IMR-90 (cell line): Measurements from ENCODE around the gene CTRL. TPM values are rescaled to one million over a fixed set of nuclear protein-coding genes. Genes with fewer than 3 reads are reported as not detected.

Source experiments
- ATAC-seq: fragments of 200-7000 bp; cut with Tn5 transposase; 2 replicates; pipeline ENCODE4 v1.9.1; 2020; ENCODE audit warnings: low read depth, mild to moderate bottlenecking, moderate library complexity
- BruUV-seq: library from RNA; stranded (reverse); fragments of 400-500 nt; replicated peaks from 2 replicates; lab custom pipeline; 2021; lab: Mats Ljungman, UMichigan
- CTCF ChIA-PET: fragments of 300-600 bp; formaldehyde crosslinking; extraction: SDS; loops from one replicate; lab custom pipeline; 2021; ENCODE audit warnings: antibody characterized with exemption; lab: Yijun Ruan, JAX
- POLR2A ChIA-PET: fragments of 300-600 bp; sonication (Branson Sonifier 250); formaldehyde crosslinking; loops from one replicate; lab custom pipeline; 2022; ENCODE audit warnings: antibody characterized with exemption; ENCODE audit not compliant: unreplicated experiment; lab: Charles Lee
- DNase-seq: peaks from one replicate; pipeline ENCODE4 v3.0.0; 2013
- H2AFZ ChIP-seq: replicated peaks from 2 replicates; pipeline ENCODE3; 2013; ENCODE audit warnings: low read length, mild to moderate bottlenecking; ENCODE audit not compliant: poor library complexity
- H2AK5ac ChIP-seq: 2 replicates; pipeline ENCODE4 v1.6.1; 2013; ENCODE audit warnings: low read depth, low read length, inconsistent platforms
- H2AK9ac ChIP-seq: replicated peaks from 2 replicates; pipeline ENCODE3; 2013; ENCODE audit warnings: mild to moderate bottlenecking, low read depth, low read length, moderate library complexity; ENCODE audit not compliant: poor library complexity
- H2BK120ac ChIP-seq: 2 replicates; pipeline ENCODE4 v1.6.1; 2013; ENCODE audit warnings: low read depth, low read length, inconsistent platforms
- H2BK15ac ChIP-seq: 3 replicates; pipeline ENCODE4 v1.6.1; 2013; ENCODE audit warnings: low read depth, low read length, inconsistent platforms
- H2BK20ac ChIP-seq: 2 replicates; pipeline ENCODE4 v1.6.1; 2013; ENCODE audit warnings: low read depth, mild to moderate bottlenecking, inconsistent platforms, low read length, moderate library complexity
- H2BK5ac ChIP-seq: 2 replicates; pipeline ENCODE4 v1.6.1; 2013; ENCODE audit warnings: mild to moderate bottlenecking, low read depth, low read length, inconsistent platforms; ENCODE audit not compliant: poor library complexity, severe bottlenecking
- H3K14ac ChIP-seq: replicated peaks from 2 replicates; pipeline ENCODE4 v1.6.1; 2013; ENCODE audit warnings: low read depth, low read length, inconsistent platforms
- H3K18ac ChIP-seq: 2 replicates; pipeline ENCODE4 v1.6.1; 2013; ENCODE audit warnings: low read depth, low read length, control low read depth
- H3K23ac ChIP-seq: 2 replicates; pipeline ENCODE4 v1.6.1; 2013; ENCODE audit warnings: low read depth, low read length, inconsistent platforms
- H3K27ac ChIP-seq: 2 replicates; pipeline ENCODE4 v1.5.1; 2013; ENCODE audit warnings: mild to moderate bottlenecking, control low read depth, low read length; ENCODE audit not compliant: insufficient read depth
- H3K27me3 ChIP-seq: 2 replicates; pipeline ENCODE4 v1.6.1; 2013; ENCODE audit warnings: low read length; ENCODE audit not compliant: control insufficient read depth, insufficient read depth
- H3K36me3 ChIP-seq: 2 replicates; pipeline ENCODE4 v1.6.1; 2013; ENCODE audit warnings: low read length, mixed read lengths; ENCODE audit not compliant: control insufficient read depth, insufficient read depth
- H3K4ac ChIP-seq: 2 replicates; pipeline ENCODE4 v1.6.1; 2013; ENCODE audit warnings: low read depth, low read length, inconsistent platforms
- H3K4me1 ChIP-seq: 2 replicates; pipeline ENCODE4 v1.6.1; 2013; ENCODE audit warnings: low read length, mixed read lengths; ENCODE audit not compliant: control insufficient read depth, insufficient read depth
- H3K4me2 ChIP-seq: 2 replicates; pipeline ENCODE4 v1.6.1; 2013; ENCODE audit warnings: low read depth, mild to moderate bottlenecking, control low read depth, low read length, moderate library complexity
- H3K4me3 ChIP-seq: 2 replicates; pipeline ENCODE4 v1.5.1; 2013; ENCODE audit warnings: low read depth, mild to moderate bottlenecking, control low read depth, low read length, moderate library complexity; ENCODE audit not compliant: insufficient read depth
- H3K56ac ChIP-seq: 2 replicates; pipeline ENCODE4 v1.6.1; 2013; ENCODE audit warnings: low read length, inconsistent platforms; ENCODE audit not compliant: insufficient read depth; ENCODE audit errors: extremely low read depth
- H3K79me1 ChIP-seq, 2 experiments: 2 replicates each; pipeline ENCODE4 v1.6.1; 2013; ENCODE audit warnings: low read length in 2 of 2, inconsistent platforms in 1 of 2, low read depth in 1 of 2
- H3K9ac ChIP-seq: 2 replicates; pipeline ENCODE4 v1.6.1; 2013; ENCODE audit warnings: low read depth, low read length, control low read depth
- H3K9me1 ChIP-seq: 2 replicates; pipeline ENCODE4 v1.6.1; 2013; ENCODE audit warnings: low read length, inconsistent platforms; ENCODE audit not compliant: insufficient read depth
- H3K9me3 ChIP-seq: 2 replicates; pipeline ENCODE4 v1.6.1; 2013; ENCODE audit warnings: low read length; ENCODE audit not compliant: control insufficient read depth, insufficient read depth
- H4K20me1 ChIP-seq: 2 replicates; pipeline ENCODE4 v1.6.1; 2013; ENCODE audit warnings: low read length, inconsistent platforms; ENCODE audit not compliant: insufficient read depth
- H4K5ac ChIP-seq: 2 replicates; pipeline ENCODE4 v1.6.1; 2013; ENCODE audit warnings: mild to moderate bottlenecking, low read depth, low read length, control low read depth
- H4K8ac ChIP-seq, 2 experiments: 2 replicates each; pipeline ENCODE4 v1.6.1; 2013; ENCODE audit warnings: low read depth in 2 of 2, low read length in 2 of 2, control low read depth in 1 of 2, inconsistent platforms in 1 of 2
- H4K91ac ChIP-seq: 2 replicates; pipeline ENCODE4 v1.6.1; 2013; ENCODE audit warnings: low read depth, low read length, inconsistent platforms; ENCODE audit not compliant: insufficient read depth
- BHLHE40 ChIP-seq: fragments of 150-350 bp; IDR thresholded peaks from 2 replicates; pipeline ENCODE4 v1.6.1; 2016; ENCODE audit warnings: mild to moderate bottlenecking, low read depth, low read length
- CEBPB ChIP-seq: IDR thresholded peaks from 2 replicates; pipeline ENCODE4 v1.6.1; 2012; ENCODE audit warnings: low read depth, low read length, improper control_type of control experiment
- CHD1 ChIP-seq: IDR thresholded peaks from 2 replicates; pipeline ENCODE4 v1.6.1; 2012; ENCODE audit warnings: low read depth, low read length, improper control_type of control experiment
- FOS ChIP-seq: fragments of 150-350 bp; IDR thresholded peaks from 2 replicates; pipeline ENCODE4 v1.6.1; 2016; ENCODE audit warnings: low read depth, low read length
- MAFK ChIP-seq: IDR thresholded peaks from 2 replicates; pipeline ENCODE4 v1.6.1; 2012; ENCODE audit warnings: low read depth, low read length, improper control_type of control experiment
- MAZ ChIP-seq: IDR thresholded peaks from 2 replicates; pipeline ENCODE4 v1.6.1; 2012; ENCODE audit warnings: low read depth, mild to moderate bottlenecking, low read length, improper control_type of control experiment, moderate library complexity, borderline replicate concordance
- MXI1 ChIP-seq: IDR thresholded peaks from 2 replicates; pipeline ENCODE4 v1.6.1; 2012; ENCODE audit warnings: low read depth, mild to moderate bottlenecking, low read length, moderate library complexity, borderline replicate concordance
- NFE2L2 ChIP-seq: fragments of 150-350 bp; IDR thresholded peaks from 2 replicates; pipeline ENCODE4 v1.6.1; 2016; ENCODE audit warnings: low read depth, mild to moderate bottlenecking, low read length
- POLR2A ChIP-seq: IDR thresholded peaks from 2 replicates; pipeline ENCODE4 v1.6.1; 2012; ENCODE audit warnings: mild to moderate bottlenecking, low read depth, low read length
- RFX5 ChIP-seq: IDR thresholded peaks from 2 replicates; pipeline ENCODE4 v1.8.0; 2012; ENCODE audit warnings: low read depth, mild to moderate bottlenecking, low read length, moderate library complexity
- SMC3 ChIP-seq: fragments of 150-350 bp; IDR thresholded peaks from 2 replicates; pipeline ENCODE4 v1.6.1; 2016; ENCODE audit warnings: low read depth, mild to moderate bottlenecking, antibody characterized with exemption, low read length, moderate library complexity
- WGBS, 2 experiments: methylation state at CpG; one replicate each; pipeline versions ENCODE4 v1.1.5 to v1.1.7; 2013; ENCODE audit warnings: missing lambda C conversion rate in 2 of 2; ENCODE audit not compliant: insufficient read length in 1 of 2; ENCODE audit errors: extremely low coverage in 2 of 2; 5-methylcytosine and 5-hydroxymethylcytosine counted together
- dilution Hi-C: fragments of 300-500 bp; cut with HindIII; formaldehyde crosslinking; loops from one replicate; pipeline ENCODE4 v1.14.3; 2018; ENCODE audit warnings: low sequenced_read_pairs; ENCODE audit not compliant: unreplicated experiment
- in situ Hi-C: fragments of 300-500 bp; cut with MboI; formaldehyde crosslinking; loops from 3 replicates; pipeline ENCODE4 v1.14.3; 2019; ENCODE audit warnings: low sequenced_read_pairs, inconsistent platforms, mixed read lengths
- intact Hi-C: fragments of 100-400 bp; cut with micrococcal nuclease; formaldehyde crosslinking; loops from 2 replicates; pipeline ENCODE4 v1.10.0; 2022
- polyA plus RNA-seq, 3 experiments: library from polyadenylated mRNA; depleted of rRNA; stranded (reverse); fragments of >200 nt; gene quantifications; 2 replicates each; pipeline ENCODE4 v1.2.3, GENCODE V29; 2012; ENCODE audit warnings: low replicate concordance in 1 of 3
- total RNA-seq: library from RNA; depleted of rRNA; stranded (reverse); fragments of >200 nt; gene quantifications from 2 replicates; pipeline ENCODE4 v1.2.3, GENCODE V29; 2012
- TF ChIP-seq, protein P1 (sequence below): conservative IDR thresholded peaks from 2 replicates; pipeline ENCODE4 v1.5.1; 2012; ENCODE audit warnings: mild to moderate bottlenecking, low read depth, low read length, improper control_type of control experiment
- TF ChIP-seq, protein P2 (sequence below): fragments of 150-350 bp; IDR thresholded peaks from 2 replicates; pipeline ENCODE4 v1.6.1; 2016; ENCODE audit warnings: low read depth, mild to moderate bottlenecking, low read length, moderate library complexity, borderline replicate concordance
- TF ChIP-seq, protein P3 (sequence below): fragments of 150-350 bp; IDR thresholded peaks from 2 replicates; pipeline ENCODE4 v1.6.1; 2017; ENCODE audit warnings: mild to moderate bottlenecking, antibody characterized with exemption, low read length, low read depth

CTRL gene
- total and polyA plus RNA-seq, 2 of the 4 experiments (the other 2 are of a cell fraction): 0.18 to 1.1 TPM

DNA sequence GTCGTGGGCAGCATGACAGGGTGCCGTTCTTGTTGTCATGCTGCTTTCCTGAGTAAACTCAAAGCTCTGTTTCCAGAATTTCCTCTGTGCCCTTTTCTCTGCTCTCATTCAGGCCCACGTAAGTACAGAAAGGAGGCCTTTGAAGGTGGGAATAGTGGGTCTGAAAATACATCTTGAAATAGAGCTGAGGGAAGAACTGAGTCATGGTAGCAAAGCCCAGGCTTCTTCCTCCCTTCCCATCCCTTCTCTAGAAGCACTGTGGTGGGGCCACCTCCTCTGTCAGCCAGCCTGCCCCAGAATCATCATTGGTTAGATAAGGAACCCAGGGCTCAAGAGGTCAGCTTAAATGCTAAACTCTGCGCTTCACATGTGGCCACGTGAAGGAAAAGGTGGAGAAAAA lies 9.4 kb downstream of the CTRL start:
- Histone ChIP-seq H4K5ac (no peak overlapping the region), H3K27me3 (no peaks in the 10 kb centered on the region), H4K8ac (no peak overlapping the region), H2AFZ (no peak overlapping the region), H3K56ac (no peak overlapping the region), H3K4me3 (no peak overlapping the region), H3K14ac (no peak overlapping the region), H3K4me2 (no peak overlapping the region), H3K79me1 (peaks cover 19 to 76% of the 10 kb centered on the region in 2 experiments), H3K4me1 (peaks cover 8% of the 10 kb centered on the region), H3K23ac (no peak overlapping the region), H3K18ac (no peak overlapping the region), H2AK9ac (no peak overlapping the region), H3K9me3 (no peaks in the 10 kb centered on the region), H4K20me1 (peaks cover 78% of the 10 kb centered on the region), H2BK15ac (no peak overlapping the region), H3K9ac (no peak overlapping the region), H2BK20ac (no peak overlapping the region), H3K27ac (no peak overlapping the region), H2BK5ac (no peak overlapping the region), H3K9me1 (peaks cover 19% of the 10 kb centered on the region), H4K91ac (no peak overlapping the region), H3K4ac (no peak overlapping the region), H2BK120ac (no peak overlapping the region), H3K36me3 (peaks cover 17% of the 10 kb centered on the region), H2AK5ac (no peak overlapping the region)
- POLR2A ChIA-PET: no interaction called here
- DNase-seq (peak; percentile 25), ATAC-seq (no peak)
- BruUV-seq: no TSS peak
- TF ChIP-seq FOS (no peak), MAFK (no peak), MAZ (no peak), SMC3 (no peak), MXI1 (no peak), NFE2L2 (no peak), CEBPB (no peak), CHD1 (no peak), BHLHE40 (no peak), RFX5 (no peak), POLR2A (no peak)
- TF ChIP-seq, protein P1, sequence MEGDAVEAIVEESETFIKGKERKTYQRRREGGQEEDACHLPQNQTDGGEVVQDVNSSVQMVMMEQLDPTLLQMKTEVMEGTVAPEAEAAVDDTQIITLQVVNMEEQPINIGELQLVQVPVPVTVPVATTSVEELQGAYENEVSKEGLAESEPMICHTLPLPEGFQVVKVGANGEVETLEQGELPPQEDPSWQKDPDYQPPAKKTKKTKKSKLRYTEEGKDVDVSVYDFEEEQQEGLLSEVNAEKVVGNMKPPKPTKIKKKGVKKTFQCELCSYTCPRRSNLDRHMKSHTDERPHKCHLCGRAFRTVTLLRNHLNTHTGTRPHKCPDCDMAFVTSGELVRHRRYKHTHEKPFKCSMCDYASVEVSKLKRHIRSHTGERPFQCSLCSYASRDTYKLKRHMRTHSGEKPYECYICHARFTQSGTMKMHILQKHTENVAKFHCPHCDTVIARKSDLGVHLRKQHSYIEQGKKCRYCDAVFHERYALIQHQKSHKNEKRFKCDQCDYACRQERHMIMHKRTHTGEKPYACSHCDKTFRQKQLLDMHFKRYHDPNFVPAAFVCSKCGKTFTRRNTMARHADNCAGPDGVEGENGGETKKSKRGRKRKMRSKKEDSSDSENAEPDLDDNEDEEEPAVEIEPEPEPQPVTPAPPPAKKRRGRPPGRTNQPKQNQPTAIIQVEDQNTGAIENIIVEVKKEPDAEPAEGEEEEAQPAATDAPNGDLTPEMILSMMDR: no peak
- TF ChIP-seq, protein P2, sequence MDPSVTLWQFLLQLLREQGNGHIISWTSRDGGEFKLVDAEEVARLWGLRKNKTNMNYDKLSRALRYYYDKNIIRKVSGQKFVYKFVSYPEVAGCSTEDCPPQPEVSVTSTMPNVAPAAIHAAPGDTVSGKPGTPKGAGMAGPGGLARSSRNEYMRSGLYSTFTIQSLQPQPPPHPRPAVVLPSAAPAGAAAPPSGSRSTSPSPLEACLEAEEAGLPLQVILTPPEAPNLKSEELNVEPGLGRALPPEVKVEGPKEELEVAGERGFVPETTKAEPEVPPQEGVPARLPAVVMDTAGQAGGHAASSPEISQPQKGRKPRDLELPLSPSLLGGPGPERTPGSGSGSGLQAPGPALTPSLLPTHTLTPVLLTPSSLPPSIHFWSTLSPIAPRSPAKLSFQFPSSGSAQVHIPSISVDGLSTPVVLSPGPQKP: no peak
- TF ChIP-seq, protein P3, sequence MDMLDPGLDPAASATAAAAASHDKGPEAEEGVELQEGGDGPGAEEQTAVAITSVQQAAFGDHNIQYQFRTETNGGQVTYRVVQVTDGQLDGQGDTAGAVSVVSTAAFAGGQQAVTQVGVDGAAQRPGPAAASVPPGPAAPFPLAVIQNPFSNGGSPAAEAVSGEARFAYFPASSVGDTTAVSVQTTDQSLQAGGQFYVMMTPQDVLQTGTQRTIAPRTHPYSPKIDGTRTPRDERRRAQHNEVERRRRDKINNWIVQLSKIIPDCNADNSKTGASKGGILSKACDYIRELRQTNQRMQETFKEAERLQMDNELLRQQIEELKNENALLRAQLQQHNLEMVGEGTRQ: no peak
- CTCF ChIA-PET: interaction anchor here (0.8 kb wide), 1 partner anchor 38 kb away, joined by 3 read pairs; no protein-coding TSS in a partner anchor
- in situ Hi-C loops (no loop called here), dilution Hi-C loops (no loop called here), intact Hi-C loops (no loop called here)
- 20% methylated on average over 1 of the region's 5 CpGs; no CpG with 5 or more reads in 1 of the 2 experiments for WGBS, 2 experiments
